Ectodermal cell (in vitro differentiated cells): ENCODE results near the gene WDR41.

Source experiments
- H3K27ac ChIP-seq: 2 replicates; pipeline ENCODE4 v1.7.0; 2013; ENCODE audit warnings: mild to moderate bottlenecking, low read depth, low read length; ENCODE audit not compliant: insufficient read depth, poor library complexity, severe bottlenecking
- H3K27me3 ChIP-seq: 2 replicates; pipeline ENCODE4 v1.7.0; 2013; ENCODE audit warnings: mild to moderate bottlenecking, low read length; ENCODE audit not compliant: insufficient read depth, control insufficient read depth, poor library complexity, severe bottlenecking
- H3K36me3 ChIP-seq: one replicate; pipeline ENCODE4 v1.7.0; 2013; ENCODE audit warnings: low read length; ENCODE audit not compliant: control insufficient read depth, insufficient read depth
- H3K4me1 ChIP-seq: one replicate; pipeline ENCODE4 v1.7.0; 2013; ENCODE audit warnings: low read length; ENCODE audit not compliant: control insufficient read depth, insufficient read depth
- H3K4me3 ChIP-seq: 2 replicates; pipeline ENCODE4 v1.7.0; 2013; ENCODE audit warnings: low read depth, low read length, control low read depth; ENCODE audit not compliant: insufficient read depth
- H3K9me3 ChIP-seq: 2 replicates; pipeline ENCODE4 v1.7.0; 2013; ENCODE audit warnings: mild to moderate bottlenecking, low read length, moderate library complexity; ENCODE audit not compliant: control insufficient read depth
- WGBS, 2 experiments: methylation state at CpG; one replicate each; pipeline ENCODE4 v1.1.7; 2013; ENCODE audit warnings: missing lambda C conversion rate in 2 of 2; 5-methylcytosine and 5-hydroxymethylcytosine counted together

WDR41 gene

DNA sequence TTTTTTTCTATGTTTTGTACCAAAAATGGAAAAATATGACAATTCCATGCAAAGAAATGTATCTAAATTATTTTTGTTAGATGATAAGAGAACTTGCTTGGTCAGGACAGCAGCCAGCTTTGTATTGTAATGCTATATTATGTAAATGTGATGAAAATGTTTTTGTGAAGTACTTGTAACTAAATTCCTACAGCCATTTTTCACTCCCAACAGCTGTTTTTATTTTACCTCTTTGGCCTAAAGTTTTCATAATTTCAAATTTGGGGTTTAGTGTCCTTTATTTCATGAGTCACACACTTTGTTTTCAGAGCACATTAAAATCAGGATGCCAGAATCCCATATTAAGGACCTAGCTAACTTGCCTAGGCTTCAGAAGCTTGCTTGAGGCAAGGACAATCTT is 64.1 kb downstream of the WDR41 start:
- Histone ChIP-seq H3K4me3 (no peak overlapping the region), H3K36me3 (peaks cover 4% of the 10 kb centered on the region), H3K4me1 (no peaks in the 10 kb centered on the region), H3K27me3 (no peaks in the 10 kb centered on the region), H3K9me3 (no peaks in the 10 kb centered on the region), H3K27ac (no peak overlapping the region)

DNA sequence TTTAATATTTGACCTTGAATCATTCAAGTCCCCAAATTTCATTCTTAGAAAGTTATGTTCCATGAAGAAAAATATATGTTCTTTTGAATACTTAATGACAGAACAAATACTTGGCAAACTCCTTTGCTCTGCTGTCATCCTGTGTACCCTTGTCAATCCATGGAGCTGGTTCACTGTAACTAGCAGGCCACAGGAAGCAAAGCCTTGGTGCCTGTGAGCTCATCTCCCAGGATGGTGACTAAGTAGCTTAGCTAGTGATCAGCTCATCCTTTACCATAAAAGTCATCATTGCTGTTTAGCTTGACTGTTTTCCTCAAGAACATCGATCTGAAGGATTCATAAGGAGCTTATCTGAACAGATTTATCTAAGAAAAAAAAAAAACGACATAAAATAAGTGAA is 65.4 kb downstream of the WDR41 start:
- no peaks in the 10 kb centered on the region for H3K27me3 ChIP-seq
- no peak overlapping the region for H3K4me3 ChIP-seq
- no peak overlapping the region for H3K27ac ChIP-seq
- 89% methylated on average over 1 to 2 of the region's 2 CpGs for WGBS, 2 experiments
- H3K9me3 ChIP-seq: no peaks in the 10 kb centered on the region
- H3K4me1 ChIP-seq: no peaks in the 10 kb centered on the region
- peaks cover 4% of the 10 kb centered on the region for H3K36me3 ChIP-seq

DNA sequence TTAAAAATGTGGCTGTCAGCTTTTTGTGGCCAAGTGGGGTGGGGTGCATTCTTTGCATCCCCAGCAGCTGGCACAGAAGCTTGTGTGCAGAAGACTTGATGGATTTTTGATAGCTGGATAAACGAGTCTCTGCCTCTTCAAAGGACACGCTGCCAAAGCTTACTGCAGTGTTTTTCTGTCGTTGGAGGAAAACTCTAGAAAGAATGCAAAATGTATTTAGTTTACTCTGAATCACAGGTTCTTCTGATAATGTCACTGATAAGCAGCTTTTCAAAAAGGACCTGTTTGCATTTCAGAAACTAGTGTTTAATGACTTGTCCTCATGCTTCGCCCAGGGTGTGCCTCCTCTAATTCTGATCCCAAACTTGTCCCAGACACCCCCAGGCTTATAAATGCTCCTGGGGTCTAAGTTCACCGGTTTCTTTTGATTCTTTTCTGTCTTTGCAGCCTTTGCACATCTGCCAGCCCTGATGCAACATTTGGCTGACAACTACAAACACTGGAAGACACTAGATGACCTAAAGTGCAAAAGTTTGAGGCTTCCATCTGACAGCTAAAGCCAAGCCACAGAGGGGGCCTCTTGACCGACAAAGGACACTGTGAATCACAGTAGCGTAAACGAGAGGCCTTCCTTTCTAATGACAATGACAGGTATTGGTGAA is 66.0 kb downstream of the WDR41 start:
- Histone ChIP-seq H3K9me3 (no peaks in the 10 kb centered on the region), H3K4me3 (no peak overlapping the region), H3K4me1 (no peaks in the 10 kb centered on the region), H3K27me3 (no peaks in the 10 kb centered on the region), H3K36me3 (peaks cover 4% of the 10 kb centered on the region), H3K27ac (no peak overlapping the region)
- WGBS, 2 experiments: 92 to 95% methylated on average over 8 of the region's 8 CpGs

DNA sequence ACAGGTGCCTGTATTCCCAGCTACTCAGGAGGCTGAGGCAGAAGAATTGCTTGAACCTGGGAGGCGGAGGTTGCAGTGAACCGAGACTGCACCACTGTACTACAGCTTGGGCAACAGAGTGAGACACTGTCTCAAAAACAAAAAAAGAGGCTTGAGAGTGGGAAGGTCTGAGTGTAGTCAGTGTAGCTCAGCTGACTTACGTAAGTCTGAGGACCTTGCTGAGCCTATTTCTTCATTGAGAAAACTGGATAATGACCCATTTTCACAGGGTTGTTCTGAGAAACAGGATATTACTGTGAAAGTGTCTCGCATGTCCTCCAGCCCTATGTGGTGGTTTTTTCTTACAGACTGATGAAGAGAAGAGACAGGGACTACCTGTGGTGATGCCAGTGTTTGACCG is 66.7 kb downstream of the WDR41 start:
- no peaks in the 10 kb centered on the region for H3K4me1 ChIP-seq
- H3K36me3 ChIP-seq: no peaks in the 10 kb centered on the region
- 92 to 96% methylated on average over 5 of the region's 5 CpGs for WGBS, 2 experiments
- H3K4me3 ChIP-seq: no peak overlapping the region
- H3K27me3 ChIP-seq: no peaks in the 10 kb centered on the region
- no peak overlapping the region for H3K27ac ChIP-seq
- H3K9me3 ChIP-seq: no peaks in the 10 kb centered on the region

DNA sequence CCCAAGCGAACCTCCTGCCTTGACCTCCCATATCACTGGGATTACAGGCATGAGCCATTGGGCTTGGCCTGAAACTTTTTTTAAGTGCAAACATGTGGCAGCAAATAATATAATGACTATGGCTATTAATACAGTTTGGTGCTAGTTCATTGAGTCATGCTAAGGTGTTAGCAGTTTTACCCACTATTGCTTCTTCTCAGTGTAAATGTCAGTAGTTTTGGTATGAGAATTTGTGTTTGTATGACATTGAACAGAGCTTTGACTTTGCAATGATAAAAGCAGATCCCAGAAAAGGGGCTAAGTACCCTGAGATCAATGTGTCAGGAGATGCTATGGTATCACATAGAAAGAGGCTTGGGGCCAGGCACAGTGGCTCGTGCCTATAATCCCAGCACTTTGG is 67.2 kb downstream of the WDR41 start:
- Histone ChIP-seq H3K9me3 (no peaks in the 10 kb centered on the region), H3K4me3 (no peak overlapping the region), H3K27me3 (no peaks in the 10 kb centered on the region), H3K27ac (no peak overlapping the region), H3K36me3 (no peaks in the 10 kb centered on the region), H3K4me1 (no peaks in the 10 kb centered on the region)
- WGBS, 2 experiments: 94 to 95% methylated on average over 2 of the region's 2 CpGs

DNA sequence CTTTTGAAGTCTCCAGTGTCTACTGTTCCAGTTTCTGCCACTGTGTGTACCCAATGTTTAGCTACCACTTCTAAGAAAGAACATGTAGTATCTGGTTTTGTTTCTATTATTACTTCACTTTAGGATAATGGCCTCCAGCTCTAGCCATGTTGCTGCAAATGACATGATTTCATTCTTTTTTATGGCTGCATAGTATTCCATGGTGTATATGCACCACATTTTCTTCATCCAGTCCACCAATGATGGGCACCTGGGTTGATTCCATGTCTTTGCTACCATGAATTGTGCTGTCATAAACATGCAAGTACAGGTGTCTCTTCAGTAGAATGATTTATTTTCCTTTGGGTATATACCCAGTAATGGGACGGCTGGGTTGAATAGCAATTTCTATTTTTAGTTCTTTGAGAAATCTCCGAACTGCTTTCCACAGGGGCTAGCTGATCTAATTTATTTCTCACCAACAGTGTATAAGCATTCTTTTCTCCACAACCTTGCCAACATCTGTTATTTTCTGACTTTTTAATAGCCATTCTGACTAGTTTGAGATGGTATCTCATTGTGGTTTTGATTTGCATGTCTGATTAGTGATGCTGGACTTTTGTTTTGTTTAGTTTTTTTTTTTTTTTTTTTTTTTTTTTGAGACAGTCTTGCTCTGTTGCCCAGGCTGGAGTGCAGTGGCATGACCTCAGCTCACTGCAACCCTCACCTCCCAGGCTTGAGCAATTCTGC is 68.9 kb downstream of the WDR41 start:
- WGBS, 2 experiments: 82 to 95% methylated on average over 2 of the region's 2 CpGs
- Histone ChIP-seq H3K27me3 (no peaks in the 10 kb centered on the region), H3K27ac (no peak overlapping the region), H3K4me3 (no peak overlapping the region), H3K36me3 (no peaks in the 10 kb centered on the region), H3K4me1 (no peaks in the 10 kb centered on the region), H3K9me3 (no peaks in the 10 kb centered on the region)

DNA sequence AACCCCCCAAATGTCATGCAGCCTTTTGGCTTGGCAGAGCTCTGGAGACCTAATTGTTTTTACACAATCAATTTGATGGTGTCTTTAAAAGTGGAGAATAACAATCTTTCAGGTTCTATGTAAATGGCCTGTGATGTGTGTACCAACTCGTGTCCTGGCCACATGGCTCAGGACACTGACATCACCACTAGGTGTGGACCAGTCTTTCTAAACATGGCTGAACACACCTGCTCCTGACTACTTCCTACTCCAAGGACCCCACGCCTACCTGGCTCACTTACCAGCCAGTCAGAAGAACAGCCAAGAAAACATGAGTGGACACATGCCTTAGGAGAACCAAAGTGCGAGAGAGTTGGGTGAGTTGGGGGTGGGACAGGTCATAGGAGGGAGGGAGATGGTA is 71.2 kb downstream of the WDR41 start:
- H3K4me1 ChIP-seq: no peaks in the 10 kb centered on the region
- no peak overlapping the region for H3K4me3 ChIP-seq
- 94 to 95% methylated on average over 3 of the region's 3 CpGs for WGBS, 2 experiments
- no peak overlapping the region for H3K27ac ChIP-seq
- H3K9me3 ChIP-seq: no peaks in the 10 kb centered on the region
- H3K27me3 ChIP-seq: no peaks in the 10 kb centered on the region
- H3K36me3 ChIP-seq: no peaks in the 10 kb centered on the region

DNA sequence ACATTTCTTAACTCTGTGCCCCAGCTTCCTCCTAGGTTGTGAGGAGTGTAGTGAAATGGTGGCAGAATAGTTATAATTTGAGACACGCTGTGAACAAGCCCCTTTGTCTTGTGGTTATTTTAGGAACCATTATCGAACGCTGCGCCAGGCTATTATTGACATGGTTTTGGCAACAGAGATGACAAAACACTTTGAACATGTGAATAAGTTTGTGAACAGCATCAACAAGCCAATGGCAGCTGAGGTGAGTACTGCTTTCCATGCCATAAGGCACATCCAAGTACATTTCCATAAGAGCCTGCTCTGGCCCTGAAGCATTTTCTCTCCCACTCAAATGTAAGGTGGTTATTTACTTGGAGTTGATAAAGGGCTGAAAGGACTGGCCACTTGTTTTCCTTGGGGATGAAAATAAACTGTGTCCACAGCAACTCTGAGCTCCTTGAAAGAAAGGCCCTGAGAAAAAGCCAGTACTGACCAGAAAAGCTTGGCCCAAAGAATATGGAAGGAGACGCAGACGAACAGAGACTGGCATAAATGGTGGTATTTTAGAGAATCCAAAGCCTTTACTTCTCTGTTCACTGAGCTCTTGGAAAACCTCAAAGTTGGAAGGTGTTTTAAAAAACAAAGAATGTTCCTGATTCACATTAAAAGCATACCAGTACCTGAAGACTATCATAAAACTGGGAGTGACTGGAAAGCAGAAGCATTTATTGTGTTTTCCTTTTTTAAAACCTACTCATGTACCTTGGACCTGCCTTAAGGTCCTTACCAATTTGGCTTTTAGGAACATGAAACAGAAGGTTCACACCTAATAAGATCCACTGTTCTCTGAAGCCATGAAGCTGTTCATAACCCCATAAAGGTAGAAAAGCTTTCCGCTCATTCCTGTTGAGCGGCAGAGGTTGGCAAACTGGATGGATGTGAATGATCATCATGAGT is 72.2 kb downstream of the WDR41 start:
- WGBS, 2 experiments: 93 to 97% methylated on average over 8 of the region's 8 CpGs
- no peaks in the 10 kb centered on the region for H3K4me1 ChIP-seq
- no peaks in the 10 kb centered on the region for H3K36me3 ChIP-seq
- no peak overlapping the region for H3K4me3 ChIP-seq
- H3K27ac ChIP-seq: no peak overlapping the region
- H3K9me3 ChIP-seq: no peaks in the 10 kb centered on the region
- no peaks in the 10 kb centered on the region for H3K27me3 ChIP-seq

DNA sequence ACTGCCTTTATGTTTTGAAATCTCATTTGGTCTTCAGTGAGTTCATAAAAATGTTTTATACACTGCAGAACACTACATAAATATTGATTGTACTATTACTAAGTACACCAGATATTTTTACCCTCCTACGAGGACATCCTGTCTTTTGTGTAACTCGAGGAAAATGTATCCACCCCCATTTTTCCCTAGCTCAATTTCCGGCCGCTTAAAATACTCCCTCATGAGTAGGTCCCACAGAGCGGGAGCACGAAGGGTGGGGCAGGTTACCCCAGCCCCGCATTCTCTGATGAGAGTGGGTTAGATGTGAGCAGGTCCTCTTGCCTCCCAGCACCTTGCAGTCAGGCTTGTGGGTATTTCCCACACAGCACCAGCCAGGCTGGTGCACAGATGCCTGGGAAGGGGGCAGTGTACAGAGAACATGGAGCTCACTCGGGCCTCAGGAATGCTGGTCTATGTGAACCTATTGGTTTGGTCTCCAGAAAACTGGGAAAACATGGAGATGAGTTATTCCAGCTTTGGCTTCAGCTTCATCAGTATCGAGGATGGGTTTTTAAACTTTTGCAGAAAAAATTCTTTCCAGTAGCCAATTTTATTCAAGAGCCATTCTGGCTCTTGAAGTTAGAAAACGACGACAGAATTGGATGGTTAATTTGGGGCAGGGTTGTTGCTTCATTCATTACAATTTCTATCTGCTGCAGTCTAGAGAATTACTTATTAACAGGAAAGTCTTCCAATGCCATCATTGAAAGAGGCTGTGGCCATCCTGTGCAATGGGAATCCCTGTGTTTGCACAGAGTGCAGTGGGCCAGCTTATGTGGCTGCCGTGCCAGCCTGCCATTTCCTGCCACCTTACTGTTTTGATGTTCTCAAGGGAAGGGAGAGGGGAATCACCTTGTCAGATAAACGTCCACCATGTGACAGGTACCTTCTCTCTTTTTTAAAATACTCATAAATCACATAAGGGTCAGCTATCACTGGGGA is 73.2 kb downstream of the WDR41 start:
- Histone ChIP-seq H3K9me3 (no peaks in the 10 kb centered on the region), H3K27me3 (no peaks in the 10 kb centered on the region), H3K27ac (no peak overlapping the region), H3K4me1 (no peaks in the 10 kb centered on the region), H3K36me3 (no peaks in the 10 kb centered on the region), H3K4me3 (no peak overlapping the region)
- WGBS, 2 experiments: 88 to 92% methylated on average over 13 of the region's 13 CpGs
